ENCODE results near the gene CDK1.

The CDK1 gene

GRCh38 chr10:60778971-60779796, 906 bp downstream of the CDK1 start:
- DNase-seq = no peak

- DNase-seq = no peak
Observed at GRCh38 chr10:60781661-60782060, 3.4 kb downstream of the CDK1 start.

- DNase-seq = no peak
Observed at GRCh38 chr10:60784641-60785040, 6.4 kb downstream of the CDK1 start.

- DNase-seq = no peak
Observed at GRCh38 chr10:60788544-60788943, 10.3 kb downstream of the CDK1 start.

GRCh38 chr10:60789340-60789739, 11.1 kb downstream of the CDK1 start:
- DNase-seq = no peak

- DNase-seq = no peak
Observed at GRCh38 chr10:60794953-60795352, 16.7 kb downstream of the CDK1 start.

GRCh38 chr10:60795465-60796202, 17.4 kb downstream of the CDK1 start:
- no peak for DNase-seq

GRCh38 chr10:60796481-60796880, 18.2 kb downstream of the CDK1 start:
- no peak for DNase-seq

- DNase-seq = no peak
Observed at GRCh38 chr10:60797200-60797599, 18.9 kb downstream of the CDK1 start.

GRCh38 chr10:60798031-60798430, 19.8 kb downstream of the CDK1 start:
- DNase-seq = no peak

- no peak for DNase-seq
Observed at GRCh38 chr10:60798870-60799269, 20.6 kb downstream of the CDK1 start.

- no peak for DNase-seq
Observed at GRCh38 chr10:60799971-60800650, 21.8 kb downstream of the CDK1 start.

- DNase-seq = no peak
Observed at GRCh38 chr10:60800918-60801317, 22.6 kb downstream of the CDK1 start.

- no peak for DNase-seq
Observed at GRCh38 chr10:60801522-60801921, 23.2 kb downstream of the CDK1 start.

GRCh38 chr10:60803433-60803832, 25.2 kb downstream of the CDK1 start:
- DNase-seq = no peak

GRCh38 chr10:60803865-60804264, 25.6 kb downstream of the CDK1 start:
- no peak for DNase-seq

- DNase-seq = no peak
Observed at GRCh38 chr10:60806921-60807320, 28.6 kb downstream of the CDK1 start.

GRCh38 chr10:60807499-60807898, 29.2 kb downstream of the CDK1 start:
- DNase-seq = no peak

GRCh38 chr10:60808036-60808435, 29.8 kb downstream of the CDK1 start:
- no peak for DNase-seq

GRCh38 chr10:60809157-60809556, 30.9 kb downstream of the CDK1 start:
- DNase-seq = no peak

- no peak for DNase-seq
Observed at GRCh38 chr10:60810437-60811182, 32.3 kb downstream of the CDK1 start.

- DNase-seq = peak; percentile 22
Observed at GRCh38 chr10:60816628-60817397, 38.5 kb downstream of the CDK1 start.

Data from stimulated activated CD4-positive, alpha-beta T cell treated with anti-CD3 and anti-CD28 coated beads, Interleukin-15, amount 100 ng/mL, for 24 hours (primary cell).